Right renal cortex interstitium (tissue), 3 donors: Measurements from ENCODE around the gene CCN2. TPM values are rescaled to one million over a fixed set of nuclear protein-coding genes. Genes with fewer than 3 reads are reported as not detected.

Experiments used
- DNase-seq, 3 donors: peaks; one replicate each; pipeline ENCODE4 v3.0.0-alpha.2; 2013; ENCODE audit warnings: low read depth in 3 of 3, low spot score in 2 of 3
- polyA plus RNA-seq, 3 donors: library from polyadenylated mRNA; unstranded; fragments of 120-200 nt; gene quantifications; one replicate each; pipeline ENCODE4 v1.2.1, GENCODE V29; 2013; ENCODE audit not compliant: insufficient read length in 3 of 3

The CCN2 gene
- polyA plus RNA-seq, 3 donors, result 233 to 313 (median 254) TPM

DNA sequence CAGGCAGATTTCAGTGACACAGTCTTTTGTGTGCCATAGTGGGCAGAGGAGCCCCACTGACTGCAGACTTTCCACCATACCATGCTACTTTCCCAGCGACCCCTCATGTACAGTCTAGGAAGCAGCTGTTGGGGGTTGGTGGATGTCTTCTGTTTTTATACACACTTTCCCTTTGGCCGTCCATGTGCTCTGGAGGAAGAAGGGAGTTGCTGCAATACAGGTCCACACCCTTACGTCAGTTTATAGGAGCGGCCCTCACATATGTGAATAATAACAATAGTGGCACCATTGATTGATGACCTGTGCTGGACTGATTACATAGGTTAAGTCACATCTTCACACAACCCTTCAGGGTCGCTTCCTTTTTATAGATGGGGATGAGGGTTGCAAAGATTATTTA is 17.5 kb upstream of the CCN2 start:
- DNase-seq, result no peak

DNA sequence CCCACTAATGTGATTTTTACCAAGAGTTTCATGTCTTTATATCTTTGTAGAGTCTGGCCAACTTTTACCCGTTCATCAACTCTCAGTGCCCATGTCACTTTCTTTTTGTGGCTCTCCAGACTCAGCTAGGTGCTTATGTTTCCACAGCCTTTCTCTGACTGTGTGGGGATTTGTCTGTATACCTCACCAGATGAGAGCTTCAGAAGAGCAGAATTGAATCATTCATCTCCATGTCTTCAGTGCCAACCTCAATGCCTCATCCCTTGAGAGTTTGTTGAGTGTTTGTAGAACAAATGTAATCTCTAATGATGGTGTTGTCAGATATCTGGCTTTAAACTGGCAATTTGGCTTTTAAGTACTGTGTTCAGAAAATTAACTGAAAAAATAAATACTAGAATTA is 16.8 kb upstream of the CCN2 start:
- no peak for DNase-seq

DNA sequence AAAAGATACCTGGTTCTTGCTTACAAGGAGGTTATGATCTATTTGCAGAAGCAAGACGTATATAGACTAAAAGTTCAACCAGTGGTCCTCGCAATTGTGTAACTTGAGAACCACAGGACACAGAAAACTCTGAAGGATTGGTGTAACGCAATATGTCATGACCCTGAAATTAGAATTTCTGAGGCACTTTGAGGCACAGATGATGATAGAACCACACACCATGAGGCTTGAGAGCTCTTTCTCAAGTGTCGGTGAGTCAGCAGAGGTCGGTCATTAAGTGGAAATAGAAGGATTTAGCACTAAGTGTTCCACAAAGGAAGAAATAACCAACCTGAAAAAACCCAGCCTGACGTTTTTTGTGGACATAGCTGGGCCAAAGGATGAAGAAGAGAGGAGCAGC is 15.3 kb upstream of the CCN2 start:
- no peak for DNase-seq

DNA sequence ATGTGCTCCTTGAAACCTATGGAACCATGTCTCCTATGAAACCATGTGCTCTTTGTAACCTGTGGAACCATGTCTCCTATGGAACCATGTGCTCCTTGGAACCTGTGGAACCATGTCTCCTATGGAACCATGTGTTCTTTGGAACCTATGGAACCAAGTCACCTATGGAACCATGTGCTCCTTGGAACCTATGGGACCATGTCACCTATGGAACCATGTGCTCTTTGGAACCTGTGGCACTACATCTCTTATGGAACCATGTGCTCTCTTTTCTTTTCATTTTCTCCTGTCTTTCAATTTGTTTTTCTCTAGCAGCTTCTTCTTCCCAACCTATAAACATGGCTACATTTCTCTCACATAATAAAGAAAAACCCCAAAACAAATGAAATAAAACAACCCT is 11.9 kb upstream of the CCN2 start:
- DNase-seq, result no peak

DNA sequence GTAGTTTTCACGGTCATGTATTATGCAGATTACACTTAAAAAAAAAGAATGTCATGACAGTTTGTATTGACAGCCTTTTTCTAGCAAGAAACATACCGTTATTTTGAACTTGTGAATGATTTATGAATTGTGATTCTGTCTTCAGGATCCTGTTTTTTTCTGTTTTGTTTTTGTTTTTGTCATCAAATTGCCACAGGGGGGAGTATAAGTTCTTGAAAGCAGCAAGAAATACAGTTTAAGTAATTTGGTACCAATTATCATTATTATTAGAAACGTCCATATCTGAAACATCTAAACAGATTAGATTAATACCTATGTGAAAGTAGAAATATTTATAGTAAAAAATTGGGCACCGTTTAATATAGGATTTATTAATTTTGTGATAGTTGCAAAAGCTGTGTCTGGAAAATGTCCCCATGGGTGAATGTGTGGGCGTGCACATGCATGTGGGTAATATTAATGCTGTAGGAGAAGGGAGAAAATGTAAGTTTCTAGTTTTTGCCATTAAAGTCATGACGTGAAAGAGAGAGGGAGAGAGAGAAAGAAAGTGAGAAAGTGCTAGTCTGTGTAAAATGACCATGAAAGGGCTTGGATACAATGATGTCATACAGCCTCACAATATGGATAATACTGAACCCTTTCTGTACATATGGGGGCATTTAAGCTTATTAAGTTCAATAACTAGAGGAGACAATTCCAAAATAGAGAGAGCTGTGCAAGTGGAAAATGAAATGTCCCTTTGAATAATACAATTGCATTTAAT is 9.4 kb upstream of the CCN2 start:
- DNase-seq, result no peak

DNA sequence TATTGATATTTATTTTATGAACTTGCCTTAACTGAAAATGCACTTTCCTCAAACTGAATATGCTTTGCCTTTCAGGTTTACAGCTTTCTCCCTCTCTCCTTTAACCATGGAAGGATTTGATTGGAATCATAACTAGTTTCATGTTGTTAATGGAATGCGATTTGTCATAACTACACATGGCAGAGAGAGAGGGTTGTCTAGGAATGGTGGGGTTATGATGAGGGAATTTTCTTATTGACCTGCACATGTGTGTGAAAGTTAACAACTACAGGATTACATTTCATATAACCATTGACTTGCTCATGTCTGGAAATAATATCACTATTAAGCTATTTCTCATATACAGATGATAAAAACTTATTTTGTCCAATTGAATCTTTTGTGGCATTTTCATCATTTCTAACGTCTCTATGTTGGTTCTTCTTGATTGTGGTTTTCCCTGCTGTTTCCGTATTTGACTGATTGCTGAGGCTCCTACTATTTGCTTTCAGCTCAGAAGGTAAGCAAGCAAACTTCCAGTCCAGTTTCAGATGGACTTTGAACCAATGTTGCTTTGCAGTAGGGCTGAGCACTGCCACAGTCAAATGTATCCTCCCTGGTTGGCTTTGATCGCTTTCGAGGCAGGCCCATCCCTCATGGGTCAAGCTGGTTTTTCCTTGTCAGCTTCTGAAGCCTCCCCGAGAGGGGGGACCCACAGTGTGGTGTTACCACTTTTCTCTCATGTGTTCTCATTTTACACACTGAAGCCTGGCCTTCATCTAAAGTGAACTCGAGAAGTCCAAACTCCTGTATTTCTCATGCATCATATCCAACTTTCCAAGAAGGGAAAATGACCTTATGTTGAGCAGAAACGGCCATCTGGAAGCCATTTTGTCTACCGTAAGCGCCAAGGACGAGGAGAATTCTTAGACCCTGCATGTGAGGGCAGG is 7.6 kb upstream of the CCN2 start:
- no peak for DNase-seq

DNA sequence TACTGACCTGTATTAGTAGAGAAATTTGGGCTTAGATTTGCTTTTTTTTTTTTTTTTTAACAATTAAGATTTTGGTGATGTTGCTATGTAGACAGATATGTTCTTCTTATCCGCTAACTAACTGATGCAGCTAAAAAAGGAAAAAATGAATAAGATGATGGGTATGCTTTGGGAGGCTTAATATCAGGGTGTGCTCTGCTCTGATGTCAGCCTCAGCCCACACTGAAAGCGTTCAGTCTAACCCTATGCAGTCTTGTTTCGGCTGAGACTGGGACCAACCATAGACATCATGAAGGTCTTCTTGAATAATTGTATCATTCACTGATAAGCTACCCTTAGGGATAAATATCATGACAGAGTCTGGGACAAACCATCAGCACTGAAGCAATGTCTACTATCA is 6.9 kb upstream of the CCN2 start:
- DNase-seq, result no peak

DNA sequence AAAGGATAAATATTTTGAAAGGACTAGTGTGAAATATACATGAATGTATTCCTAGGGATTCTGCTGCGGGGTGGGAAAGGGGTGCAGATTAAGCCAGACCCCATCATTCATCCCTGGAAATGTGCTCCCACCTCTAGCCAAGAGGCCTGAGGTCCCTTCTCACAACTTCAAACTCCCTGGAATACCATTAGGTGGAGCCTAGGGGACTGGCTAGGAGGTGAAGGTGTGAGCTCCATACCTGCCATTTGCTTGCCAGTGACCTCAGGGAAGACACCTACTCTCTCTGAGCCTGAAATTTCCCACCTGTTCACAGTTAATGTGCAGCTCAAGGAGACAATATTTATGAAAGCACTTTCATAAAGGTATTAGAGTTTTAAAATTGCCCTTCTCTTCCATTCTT is 4.7 kb upstream of the CCN2 start:
- no peak for DNase-seq

DNA sequence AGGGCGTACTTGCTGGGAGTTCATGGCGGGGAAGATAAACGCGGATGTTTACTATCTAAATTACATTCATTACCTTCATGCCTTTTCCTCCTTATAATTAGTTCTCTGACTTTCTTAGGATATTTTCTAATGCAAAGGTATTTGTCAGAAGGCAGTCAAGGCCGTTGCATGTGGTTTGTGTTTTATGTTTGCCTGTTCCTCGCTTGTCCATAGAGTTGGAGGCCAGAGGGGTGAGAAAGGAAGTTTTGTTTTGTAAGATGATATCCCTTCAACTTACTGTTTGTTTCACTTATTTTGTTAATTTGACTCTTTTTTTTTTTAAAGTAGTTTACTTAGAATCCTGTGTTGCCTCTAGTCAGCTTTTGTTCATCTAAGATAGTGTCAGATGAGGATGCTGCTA is 4.0 kb upstream of the CCN2 start:
- DNase-seq, result no peak

DNA sequence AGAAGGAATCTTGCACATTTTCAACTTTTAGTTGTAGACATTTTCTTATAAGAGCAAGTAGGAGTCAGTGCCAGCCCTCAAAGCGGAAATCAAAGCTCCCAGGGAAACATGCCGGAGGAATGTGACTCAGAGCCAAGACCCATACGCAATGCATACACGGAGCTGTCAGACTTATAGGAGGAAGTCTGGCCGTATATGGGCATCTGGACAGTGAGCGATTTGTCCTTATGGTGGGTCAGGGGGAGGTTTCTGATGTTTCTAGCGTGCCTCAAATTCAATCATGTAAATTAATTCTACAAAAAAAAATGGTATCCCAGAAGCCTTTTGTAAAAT is 3.6 kb upstream of the CCN2 start:
- DNase-seq, result peak in 2 of 3 donors; percentile 72 to 78

DNA sequence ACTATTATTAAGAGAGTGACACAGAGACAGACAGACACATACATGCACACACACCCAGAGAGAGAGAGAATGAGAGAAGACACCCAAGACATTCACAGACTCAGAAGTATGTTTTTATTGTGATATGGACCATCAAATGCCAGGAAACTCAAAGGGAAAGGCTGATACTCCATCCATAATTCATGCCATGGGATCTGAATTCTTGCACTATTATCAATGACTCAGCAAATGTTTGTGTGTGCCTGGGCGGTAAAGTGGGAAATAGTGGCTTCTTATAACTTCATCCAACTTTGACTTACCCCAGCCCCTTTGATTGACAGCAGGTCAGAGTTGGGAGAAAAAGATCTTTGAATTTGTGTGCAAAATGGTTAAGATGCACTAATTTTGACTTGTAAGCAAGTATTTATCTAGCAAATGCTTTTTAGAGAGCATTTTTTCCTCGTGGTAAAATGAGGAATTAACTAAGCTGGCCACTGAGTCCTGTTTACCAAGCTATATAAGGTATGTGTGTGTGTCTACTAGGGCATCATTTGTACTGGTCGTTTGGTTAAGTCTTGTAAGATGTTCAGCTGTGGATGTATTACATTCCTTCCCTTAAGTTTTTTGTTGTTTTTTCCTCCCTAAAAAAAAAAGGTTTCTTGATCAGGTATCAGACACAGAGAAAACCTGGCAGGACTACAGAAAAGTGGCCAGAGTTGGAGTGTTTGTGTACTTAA is 3.0 kb upstream of the CCN2 start:
- no peak for DNase-seq

DNA sequence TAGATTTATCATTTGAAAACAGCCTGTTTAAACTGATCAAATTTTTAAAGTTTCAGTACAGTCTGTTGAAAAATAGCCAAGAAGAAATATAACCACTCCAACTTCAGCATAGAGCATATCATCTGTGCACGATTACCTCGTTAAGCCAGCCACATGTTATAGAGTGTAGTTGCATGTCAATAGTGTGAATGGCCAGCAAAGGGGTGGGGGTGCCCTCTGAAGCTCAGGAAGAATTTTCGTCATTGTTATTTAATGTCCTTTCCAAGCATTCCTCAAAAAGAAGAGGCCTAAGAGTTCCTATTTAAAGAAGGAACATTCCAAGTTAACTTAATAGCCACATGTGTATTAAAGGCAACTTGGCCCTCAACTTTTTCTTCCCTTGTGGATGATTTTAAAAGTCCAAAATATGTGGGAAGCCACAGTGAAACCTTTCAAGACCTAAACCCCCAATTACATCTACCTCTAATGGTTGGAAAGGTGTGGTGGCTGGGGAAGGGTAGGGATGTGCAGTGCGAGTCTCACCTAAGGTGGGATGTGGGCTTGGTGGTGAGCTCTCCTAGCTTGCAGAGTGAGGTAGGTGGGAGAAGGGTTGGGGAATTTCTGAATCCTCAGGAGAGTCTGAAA is 1.8 kb upstream of the CCN2 start:
- DNase-seq, result no peak

DNA sequence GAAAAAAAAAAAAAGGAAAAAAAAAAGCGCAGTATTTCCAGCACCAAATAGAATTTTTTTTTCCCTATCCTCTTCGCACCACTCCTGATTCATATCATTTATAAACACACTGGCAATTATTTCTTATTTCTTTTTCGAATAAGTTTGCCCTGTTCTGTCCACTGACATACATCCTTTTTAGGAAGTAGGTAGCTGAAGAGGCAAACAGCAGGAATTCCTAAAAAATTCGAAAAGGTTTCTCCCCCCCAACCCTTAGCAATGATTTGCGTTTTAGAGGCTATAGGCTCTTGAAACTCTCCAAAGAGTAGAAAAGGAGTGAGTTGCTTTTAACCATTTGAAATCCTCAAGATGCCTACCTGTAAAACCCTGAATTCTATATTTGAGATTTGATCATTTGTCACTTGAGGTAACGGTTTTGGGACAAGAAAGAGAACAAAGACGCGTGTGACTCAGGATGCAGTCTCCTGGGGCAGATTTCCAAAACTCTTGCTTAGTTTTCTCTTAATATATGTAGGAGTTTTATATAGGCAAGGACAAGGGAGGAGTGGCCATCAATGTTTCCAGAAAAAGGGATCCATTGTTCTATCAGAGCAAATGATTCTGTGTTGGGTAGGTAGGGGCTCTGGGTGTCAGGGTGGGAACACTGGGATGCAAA is 531 bp upstream of the CCN2 start:
- no peak for DNase-seq

DNA sequence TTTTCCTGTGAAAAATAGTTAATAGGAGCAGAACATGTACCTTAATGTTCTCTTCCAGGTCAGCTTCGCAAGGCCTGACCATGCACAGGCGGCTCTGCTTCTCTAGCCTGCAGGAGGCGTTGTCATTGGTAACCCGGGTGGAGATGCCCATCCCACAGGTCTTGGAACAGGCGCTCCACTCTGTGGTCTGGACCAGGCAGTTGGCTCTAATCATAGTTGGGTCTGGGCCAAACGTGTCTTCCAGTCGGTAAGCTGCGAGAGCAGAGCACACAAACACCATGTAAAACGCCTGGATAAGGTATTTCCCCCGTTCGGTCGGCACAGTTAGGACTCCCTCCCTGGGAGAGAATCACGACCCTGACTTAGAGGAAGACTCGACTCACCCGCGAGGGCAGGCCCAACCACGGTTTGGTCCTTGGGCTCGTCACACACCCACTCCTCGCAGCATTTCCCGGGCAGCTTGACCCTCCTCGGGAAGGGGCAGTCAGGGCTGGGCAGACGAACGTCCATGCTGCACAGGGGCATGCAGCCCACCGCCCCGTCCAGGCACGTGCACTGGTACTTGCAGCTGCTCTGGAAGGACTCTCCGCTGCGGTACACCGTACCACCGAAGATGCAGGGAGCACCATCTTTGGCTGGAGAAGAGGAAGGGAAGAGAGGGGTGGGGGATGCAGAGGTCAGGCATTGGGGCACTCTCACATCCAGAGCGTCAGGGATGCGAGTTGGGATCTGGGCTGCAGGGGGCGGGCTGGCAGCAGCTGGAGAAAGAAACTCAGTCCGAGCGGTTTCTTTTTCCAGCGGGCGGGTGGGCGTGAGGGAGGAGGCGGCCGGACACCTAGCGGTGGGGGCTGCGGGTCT is 1.0 kb downstream of the CCN2 start:
- peak in 1 of 3 donors; percentile 72 for DNase-seq

DNA sequence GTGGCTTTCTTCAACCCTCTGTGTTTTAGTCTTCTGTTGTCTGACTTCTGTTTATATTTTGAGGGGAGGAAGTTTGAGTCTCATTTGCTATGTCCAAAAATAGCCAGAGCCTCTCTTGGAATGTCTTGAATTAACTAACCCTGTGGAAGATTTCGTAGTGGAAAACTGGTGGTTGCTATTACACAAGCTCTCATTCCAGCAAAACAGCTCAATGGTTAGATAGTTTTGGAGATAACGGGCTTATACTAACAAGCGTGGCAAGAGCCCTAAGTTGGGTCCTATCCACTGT is 1.6 kb downstream of the CCN2 start:
- DNase-seq, result no peak

DNA sequence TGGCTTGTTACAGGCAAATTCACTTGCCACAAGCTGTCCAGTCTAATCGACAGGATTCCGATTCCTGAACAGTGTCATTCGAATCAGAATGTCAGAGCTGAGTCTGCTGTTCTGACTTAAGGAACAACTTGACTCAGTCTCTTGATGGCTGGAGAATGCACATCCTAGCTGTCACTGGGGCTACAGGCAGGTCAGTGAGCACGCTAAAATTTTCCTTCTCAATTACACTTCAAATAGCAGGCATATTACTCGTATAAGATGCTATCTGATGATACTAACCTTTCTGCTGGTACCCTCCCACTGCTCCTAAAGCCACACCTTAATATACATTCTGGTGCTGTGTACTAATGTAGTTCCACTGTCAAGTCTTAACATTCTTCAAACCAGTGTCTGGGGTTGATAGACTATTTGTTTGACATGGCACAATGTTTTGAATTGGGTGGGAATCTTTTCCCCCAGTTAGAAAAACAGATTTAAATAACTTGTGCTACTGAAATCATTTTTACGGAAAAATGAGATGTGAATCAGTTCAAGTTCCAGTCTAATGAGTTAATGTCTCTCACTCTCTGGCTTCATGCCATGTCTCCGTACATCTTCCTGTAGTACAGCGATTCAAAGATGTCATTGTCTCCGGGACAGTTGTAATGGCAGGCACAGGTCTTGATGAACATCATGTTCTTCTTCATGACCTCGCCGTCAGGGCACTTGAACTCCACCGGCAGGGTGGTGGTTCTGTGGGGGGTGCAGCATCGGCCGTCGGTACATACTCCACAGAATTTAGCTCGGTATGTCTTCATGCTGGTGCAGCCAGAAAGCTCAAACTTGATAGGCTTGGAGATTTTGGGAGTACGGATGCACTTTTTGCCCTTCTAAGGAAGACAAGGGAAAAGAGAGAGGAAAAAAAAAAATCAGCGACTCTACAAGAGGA is 2.2 kb downstream of the CCN2 start:
- no peak for DNase-seq

DNA sequence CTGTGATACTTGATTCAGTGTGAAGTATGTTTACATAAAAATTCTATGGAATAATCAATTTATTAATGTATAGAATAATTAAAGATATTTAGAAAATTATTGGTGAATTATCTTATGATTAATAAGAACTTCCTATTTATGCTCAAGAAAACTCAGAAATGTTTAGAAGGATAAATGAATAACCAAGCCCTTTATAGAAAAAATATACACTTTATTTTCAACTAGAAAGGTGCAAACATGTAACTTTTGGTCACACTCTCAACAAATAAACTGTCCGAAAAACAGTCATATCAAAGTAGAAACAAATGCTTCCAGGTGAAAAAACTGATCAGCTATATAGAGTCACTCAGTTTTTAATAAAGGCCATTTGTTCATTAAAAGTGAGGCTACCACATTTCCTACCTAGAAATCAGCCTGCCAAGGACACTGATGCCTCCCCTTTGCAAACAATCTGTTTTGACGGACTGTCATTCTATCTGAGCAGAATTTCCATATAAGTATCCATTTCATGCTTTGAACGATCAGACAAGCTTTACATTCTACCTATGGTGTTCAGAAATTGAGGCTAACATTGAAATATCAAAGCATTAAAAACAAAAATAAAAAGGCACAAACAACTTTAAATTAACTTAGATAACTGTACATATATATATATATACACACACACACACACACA is 3.0 kb downstream of the CCN2 start:
- no peak for DNase-seq
